ENCODE results near the gene C9orf85. TPM values are rescaled to one million over a fixed set of nuclear protein-coding genes. Genes with fewer than 3 reads are reported as not detected.

Gene C9orf85
- total and polyA plus RNA-seq, 2 experiments from 2014 or later = 12.2 to 20.3 TPM

GRCh38 chr9:71915495-71915894, 4.1 kb downstream of the C9orf85 start:
- peaks cover 9% of the 10 kb centered on the region for H3K4me1 ChIP-seq (ENCODE audit: insufficient read depth)
- DNase-seq (ENCODE audit: low spot score) = no peak
- no peaks in the 10 kb centered on the region for H3K36me3 ChIP-seq (replicated peaks; ENCODE audit: insufficient read depth, low read depth)
- H3K27ac ChIP-seq = no peak overlapping the region
- H2AFZ ChIP-seq = no peak overlapping the region
- no peaks in the 10 kb centered on the region for H3K27me3 ChIP-seq
- no peak overlapping the region for H3K4me2 ChIP-seq
- H3K79me2 ChIP-seq = peaks cover 81% of the 10 kb centered on the region
- H3K4me3 ChIP-seq = no peak overlapping the region
- peaks cover 23% of the 10 kb centered on the region for H4K20me1 ChIP-seq (ENCODE audit: insufficient read depth, poor library complexity, severe bottlenecking)
- H3K9me3 ChIP-seq (ENCODE audit: low read depth) = no peaks in the 10 kb centered on the region
- no peak for TF ChIP-seq CTCF (IDR thresholded peaks at IDR 0.05; ENCODE audit: poor library complexity)
- no peak for TF ChIP-seq EZH2 (IDR thresholded peaks at IDR 0.05; ENCODE audit: borderline replicate concordance)
- no peak for TF ChIP-seq EZH2phosphoT487 (IDR thresholded peaks at IDR 0.05; ENCODE audit: low read depth, severe bottlenecking, unreplicated experiment)
- no peaks in the 10 kb centered on the region for H3K9me2 ChIP-seq (replicated peaks; ENCODE audit: insufficient read depth)

DNA sequence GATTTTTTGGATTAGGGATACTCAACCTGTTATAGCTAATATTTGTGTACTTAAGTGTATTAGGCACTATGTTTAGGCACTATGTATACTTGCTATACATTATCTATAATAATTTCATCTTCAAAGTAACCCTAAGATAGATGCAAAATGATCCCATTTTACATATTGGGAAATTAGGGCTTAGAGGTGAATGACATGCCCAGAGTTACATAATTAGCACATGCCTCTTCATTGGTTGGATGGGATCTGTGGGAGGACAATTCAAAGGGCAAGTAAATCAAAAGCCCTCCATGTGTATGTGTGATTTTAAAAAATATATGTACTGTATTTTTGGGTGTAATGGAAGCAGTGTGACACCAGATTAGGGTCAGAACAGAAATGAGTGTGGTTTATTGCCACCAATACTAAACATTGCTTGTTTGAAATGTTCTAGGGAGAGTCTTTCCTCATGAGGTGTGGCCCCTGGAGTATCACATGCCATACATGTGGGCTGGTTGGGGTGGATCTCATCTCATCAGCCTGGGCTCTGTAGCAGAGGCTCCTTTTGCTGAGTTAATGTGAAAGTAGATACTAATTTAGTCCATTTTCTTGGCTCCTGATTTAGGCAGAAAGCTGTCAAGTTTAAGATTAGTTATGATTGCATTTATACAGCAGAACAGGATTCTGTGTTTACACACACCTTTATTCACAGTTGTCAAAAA, 5.5 kb downstream of the C9orf85 start:
- TF ChIP-seq EZH2 (IDR thresholded peaks at IDR 0.05; ENCODE audit: borderline replicate concordance) (no peak), CTCF (IDR thresholded peaks at IDR 0.05; ENCODE audit: poor library complexity) (no peak), EZH2phosphoT487 (IDR thresholded peaks at IDR 0.05; ENCODE audit: low read depth, severe bottlenecking, unreplicated experiment) (no peak)
- H3K27ac ChIP-seq = no peak overlapping the region
- peaks cover 93% of the 10 kb centered on the region for H3K79me2 ChIP-seq
- no peaks in the 10 kb centered on the region for H3K9me3 ChIP-seq (ENCODE audit: low read depth)
- no peak for DNase-seq (ENCODE audit: low spot score)
- no peak overlapping the region for H3K4me2 ChIP-seq
- no peaks in the 10 kb centered on the region for H3K9me2 ChIP-seq (replicated peaks; ENCODE audit: insufficient read depth)
- no peaks in the 10 kb centered on the region for H3K36me3 ChIP-seq (replicated peaks; ENCODE audit: insufficient read depth, low read depth)
- H2AFZ ChIP-seq = no peak overlapping the region
- H3K27me3 ChIP-seq = no peaks in the 10 kb centered on the region
- H3K4me1 ChIP-seq (ENCODE audit: insufficient read depth) = peaks cover 9% of the 10 kb centered on the region
- H4K20me1 ChIP-seq (ENCODE audit: insufficient read depth, poor library complexity, severe bottlenecking) = peaks cover 23% of the 10 kb centered on the region
- H3K4me3 ChIP-seq = no peak overlapping the region

DNA sequence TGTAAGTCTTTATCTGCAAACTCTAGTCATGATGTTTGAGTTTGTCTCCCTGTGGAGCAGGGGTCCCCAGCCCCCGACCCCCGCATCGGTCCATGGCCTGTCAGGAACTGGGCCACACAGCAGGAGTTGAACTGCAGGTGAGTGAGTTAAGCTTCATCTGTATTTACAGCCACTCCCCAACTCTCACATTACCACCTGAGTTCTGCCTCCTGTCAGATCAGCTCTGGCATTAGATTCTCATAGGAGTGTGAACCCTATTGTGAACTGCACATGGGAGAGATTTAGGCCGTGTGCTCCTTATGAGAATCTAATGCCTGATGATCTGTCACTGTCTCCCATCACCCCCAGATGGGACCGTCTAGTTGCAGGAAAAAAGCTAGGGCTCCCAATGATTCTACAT, 7.0 kb downstream of the C9orf85 start:
- Histone ChIP-seq H3K4me3 (no peak overlapping the region), H3K4me2 (no peak overlapping the region), H3K36me3 (replicated peaks; ENCODE audit: insufficient read depth, low read depth) (no peaks in the 10 kb centered on the region), H3K9me3 (ENCODE audit: low read depth) (no peaks in the 10 kb centered on the region), H3K27me3 (no peaks in the 10 kb centered on the region), H3K9me2 (replicated peaks; ENCODE audit: insufficient read depth) (no peaks in the 10 kb centered on the region), H3K4me1 (ENCODE audit: insufficient read depth) (peaks cover 4% of the 10 kb centered on the region), H2AFZ (no peak overlapping the region), H3K79me2 (peaks cover 95% of the 10 kb centered on the region), H4K20me1 (ENCODE audit: insufficient read depth, poor library complexity, severe bottlenecking) (peaks cover 17% of the 10 kb centered on the region), H3K27ac (no peak overlapping the region)
- TF ChIP-seq EZH2 (IDR thresholded peaks at IDR 0.05; ENCODE audit: borderline replicate concordance) (no peak), CTCF (IDR thresholded peaks at IDR 0.05; ENCODE audit: poor library complexity) (no peak), EZH2phosphoT487 (IDR thresholded peaks at IDR 0.05; ENCODE audit: low read depth, severe bottlenecking, unreplicated experiment) (no peak)
- WGBS (ENCODE audit: low lambda C conversion rate, missing lambda C conversion rate) = 93% methylated on average over 5 of the region's 5 CpGs
- DNase-seq (ENCODE audit: low spot score) = no peak
